Urothelium cell line (cell line): ENCODE measurements around the gene CDKL5.

Source experiments
- DNase-seq: peaks from one replicate; pipeline ENCODE4 v3.0.0; 2011; ENCODE audit warnings: low spot score, mixed read lengths
- FAIRE-seq: peaks from 2 replicates; lab custom pipeline; 2011; peaks lifted over from hg19 to GRCh38; lab: Jason Lieb, UNC

The CDKL5 gene

GRCh38 chrX:18639280-18639679 is 213.9 kb downstream of the CDKL5 start:
- no peak for FAIRE-seq
- no peak for DNase-seq

- FAIRE-seq (no peak), DNase-seq (no peak)
Measured at GRCh38 chrX:18640686-18641085, 215.3 kb downstream of the CDKL5 start.

DNA sequence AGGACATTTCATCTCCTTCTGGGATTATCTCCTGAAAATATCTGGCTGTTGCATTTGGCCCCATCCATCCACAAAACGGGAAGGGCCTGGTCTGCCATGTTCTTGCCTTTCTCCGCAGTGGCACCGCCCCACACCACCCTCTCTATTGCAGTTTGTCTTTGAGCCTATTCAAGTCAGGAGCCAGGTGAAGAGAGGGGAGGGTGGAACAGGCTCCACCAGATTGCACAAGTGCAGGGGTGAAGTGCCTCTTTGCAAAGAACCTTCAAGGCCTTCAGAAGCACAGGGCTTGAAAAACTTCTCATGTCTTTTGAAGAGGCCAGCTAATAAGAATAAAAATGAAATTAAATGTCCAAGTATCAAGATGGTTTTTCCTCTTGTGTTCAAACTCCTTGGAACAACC is 217.8 kb downstream of the CDKL5 start:
- DNase-seq: no peak
- no peak for FAIRE-seq

DNA sequence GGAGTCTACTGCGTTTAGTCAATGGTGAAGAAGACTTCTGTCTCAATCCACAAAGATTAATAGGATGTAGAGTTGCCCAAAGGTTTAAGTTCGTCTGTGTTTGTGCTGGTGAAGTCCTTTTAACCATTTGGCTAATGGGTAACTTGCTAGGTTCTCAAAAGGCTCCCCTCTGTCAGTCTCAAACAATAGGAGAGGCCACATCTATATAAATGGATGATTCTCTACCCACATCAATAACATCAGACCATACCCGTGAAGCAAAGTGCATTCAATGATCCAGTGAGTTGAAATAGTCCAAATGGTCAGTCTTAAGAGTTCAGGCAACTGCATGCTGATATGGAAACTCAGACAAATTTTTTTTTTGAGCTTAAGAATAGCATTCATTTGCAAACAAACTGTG is 218.4 kb downstream of the CDKL5 start:
- FAIRE-seq (no peak), DNase-seq (no peak)

GRCh38 chrX:18647621-18648020 is 222.2 kb downstream of the CDKL5 start:
- DNase-seq (no peak), FAIRE-seq (no peak)

DNA sequence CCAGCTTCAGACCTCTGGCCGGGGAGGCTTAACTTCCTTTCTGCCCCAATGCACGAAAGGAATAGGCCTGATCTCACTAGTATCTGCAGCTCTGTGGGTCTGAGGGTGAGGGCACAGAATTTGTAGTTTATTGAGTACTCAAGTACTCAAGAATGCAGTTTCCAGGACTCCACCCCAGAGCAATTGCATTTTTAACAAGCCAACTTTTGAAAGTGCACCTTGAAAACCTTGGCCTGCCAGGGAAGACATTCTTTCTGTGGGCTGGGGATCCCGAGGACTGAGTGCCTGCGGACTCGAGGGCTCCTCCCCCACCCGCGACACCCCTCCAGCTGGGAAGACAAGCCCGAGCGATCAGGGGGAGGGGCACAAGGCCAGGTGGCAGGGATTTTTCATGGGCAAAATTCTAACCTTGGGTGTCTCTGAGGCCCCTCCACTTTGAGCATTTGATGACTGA is 224.1 kb downstream of the CDKL5 start:
- no peak for DNase-seq
- FAIRE-seq: no peak

DNA sequence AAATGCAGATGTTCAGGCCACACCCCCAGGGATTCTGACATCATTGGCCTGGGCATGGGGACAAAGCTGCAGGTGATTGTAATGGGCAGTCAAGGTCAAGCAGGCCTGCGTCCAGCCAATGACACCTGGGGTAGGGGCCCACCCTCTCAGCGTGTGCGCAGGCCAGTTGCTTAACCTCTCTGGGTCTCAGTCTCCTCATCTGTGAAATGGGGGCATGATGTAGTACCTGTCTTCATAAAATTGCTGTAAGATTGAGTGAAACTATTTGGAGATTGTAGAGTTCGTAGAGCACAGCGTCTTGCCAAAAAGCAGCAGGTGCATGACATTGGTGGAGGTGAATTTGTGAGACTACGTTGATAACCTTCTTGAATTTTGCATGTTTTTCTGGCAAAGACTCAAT is 225.3 kb downstream of the CDKL5 start:
- DNase-seq (no peak), FAIRE-seq (no peak)

GRCh38 chrX:18652636-18653035 is 227.2 kb downstream of the CDKL5 start:
- DNase-seq (no peak), FAIRE-seq (no peak)

GRCh38 chrX:18654875-18655836 is 229.7 kb downstream of the CDKL5 start:
- DNase-seq (no peak), FAIRE-seq (no peak)

DNA sequence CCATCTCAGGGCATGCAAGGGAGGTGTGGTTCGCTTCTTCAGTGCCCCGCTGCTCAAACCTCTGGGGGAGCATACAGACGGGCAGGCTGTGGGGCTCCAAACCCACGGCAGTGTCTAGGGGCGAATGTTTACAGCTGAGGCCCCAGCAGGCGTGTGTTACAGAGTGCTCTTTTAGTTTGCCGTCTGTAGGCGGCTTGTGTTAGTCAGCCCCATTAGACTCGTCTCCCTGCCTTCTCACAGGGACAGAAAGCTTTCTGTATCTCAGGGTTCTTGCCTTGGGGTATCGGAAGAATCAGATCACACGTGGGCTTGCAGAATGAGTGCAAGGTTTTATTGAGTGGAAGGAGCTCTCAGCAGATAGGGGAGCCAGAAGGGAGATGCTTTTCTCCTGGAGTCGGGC is 235.9 kb downstream of the CDKL5 start:
- FAIRE-seq (no peak), DNase-seq (no peak)

DNA sequence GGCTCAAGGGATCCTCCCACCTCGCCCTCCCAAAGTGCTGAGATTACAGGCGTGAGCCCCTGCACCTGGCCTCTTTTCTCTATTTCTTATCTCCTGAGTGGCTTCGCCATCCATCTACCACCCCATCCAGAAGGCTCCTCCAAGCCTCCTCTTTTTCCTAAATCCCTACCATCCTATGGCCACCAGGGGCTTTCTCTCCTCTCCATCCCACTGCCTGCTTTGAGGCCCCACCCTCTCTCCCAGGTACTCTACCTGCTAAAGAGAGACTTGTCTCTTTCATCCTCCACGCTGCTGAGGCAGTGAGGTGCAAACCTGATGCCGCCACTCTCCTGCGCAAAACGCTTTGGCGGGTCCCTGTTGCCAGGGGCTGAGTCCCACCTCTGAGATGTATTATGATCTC is 239.5 kb downstream of the CDKL5 start:
- FAIRE-seq (no peak), DNase-seq (no peak)

- DNase-seq: no peak
- FAIRE-seq: no peak
Measured at GRCh38 chrX:18666614-18667013, 241.2 kb downstream of the CDKL5 start.

DNA sequence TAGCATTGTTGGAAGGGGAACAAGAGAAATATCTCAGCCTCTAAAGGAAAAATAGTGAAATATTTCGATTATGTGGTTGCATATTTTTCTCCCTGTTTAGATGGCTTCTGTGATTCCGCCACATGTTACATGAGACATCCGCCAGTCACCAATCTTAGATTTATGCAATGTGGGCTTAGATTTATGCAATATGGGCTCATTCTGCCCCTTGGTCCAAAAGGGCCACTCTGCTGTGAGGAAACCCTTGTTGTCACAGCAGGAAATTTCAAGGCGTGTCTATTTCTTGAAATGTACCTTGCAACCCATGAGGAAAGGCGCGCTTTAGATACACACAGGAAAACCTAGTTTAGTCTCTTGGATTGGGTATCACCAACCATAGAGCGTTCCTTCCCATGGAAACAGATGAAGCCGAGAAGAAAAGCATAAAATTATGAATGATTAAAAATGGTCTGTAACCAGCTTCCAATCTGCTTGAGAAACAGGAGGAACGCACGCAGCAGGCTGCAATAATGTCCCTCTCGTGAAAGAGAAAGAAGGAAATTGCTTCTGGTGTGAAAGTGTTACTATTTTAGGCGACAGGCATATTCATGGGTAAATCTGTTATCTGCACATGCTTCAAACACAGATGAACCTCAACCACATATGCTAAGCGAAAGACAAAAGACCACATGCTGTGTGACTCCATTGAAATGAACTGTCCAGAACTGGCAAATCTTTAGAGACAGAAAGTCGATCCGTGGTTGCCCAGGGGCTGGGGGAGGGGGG is 242.8 kb downstream of the CDKL5 start:
- DNase-seq (no peak), FAIRE-seq (no peak)

DNA sequence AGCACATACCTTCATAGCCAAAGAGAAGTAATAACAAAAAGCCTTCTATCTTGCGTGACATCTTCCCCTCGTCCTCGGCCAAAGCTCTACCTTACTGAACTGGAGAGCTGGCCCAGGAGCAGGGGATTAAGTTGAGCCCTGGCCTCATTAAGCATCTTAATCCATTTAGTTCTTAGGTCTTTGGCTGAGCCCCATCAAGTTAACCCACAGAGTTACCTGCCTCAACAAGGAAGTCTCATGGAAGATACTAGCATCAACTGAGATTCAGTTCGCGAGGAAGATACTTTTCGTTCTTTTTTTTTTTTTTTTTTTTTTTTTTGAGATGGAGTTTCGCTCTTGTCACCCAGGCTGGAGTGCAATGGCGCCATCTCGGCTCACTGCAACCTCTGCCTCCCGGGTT is 246.6 kb downstream of the CDKL5 start, which contains the start of gene RS1:
Gene RS1, minus strand, starts transcription at position 101 of the 400 bp plus-strand sequence. Its CDS starts 40 bp downstream, at position 61.
- FAIRE-seq (no peak), DNase-seq (no peak)

GRCh38 chrX:18674417-18674787 is 249.0 kb downstream of the CDKL5 start:
- DNase-seq (peak; percentile 2), FAIRE-seq (no peak)

- no peak for FAIRE-seq
- peak; percentile 62 for DNase-seq
Measured at GRCh38 chrX:18674788-18675735, 249.7 kb downstream of the CDKL5 start.

- DNase-seq: no peak
- FAIRE-seq: no peak
Measured at GRCh38 chrX:18676050-18676449, 250.6 kb downstream of the CDKL5 start.

GRCh38 chrX:18676470-18676869 is 251.1 kb downstream of the CDKL5 start:
- FAIRE-seq: no peak
- peak; percentile 38 for DNase-seq

- no peak for DNase-seq
- no peak for FAIRE-seq
Measured at GRCh38 chrX:18677161-18677869, 251.9 kb downstream of the CDKL5 start.

- DNase-seq (no peak), FAIRE-seq (no peak)
Measured at GRCh38 chrX:18681996-18682395, 256.6 kb downstream of the CDKL5 start.
